RPMI7951 (cell line): ENCODE measurements around the gene CLDN9. TPM values are rescaled to one million over a fixed set of nuclear protein-coding genes. Genes with fewer than 3 reads are reported as not detected.
"Not testable (repeated sequence)": the region's sequence is repeated elsewhere in the genome, so short reads cannot be mapped to it uniquely, and the experiment has no call there.

Experiments used
- DNase-seq: peaks from one replicate; pipeline ENCODE4 v3.0.0-alpha.2; 2012; ENCODE audit warnings: low read depth
- total RNA-seq: library from RNA; depleted of rRNA; stranded (reverse); fragments of >200 nt; shearing (Covaris generic); gene quantifications from 2 replicates; pipeline ENCODE4 v1.2.3, GENCODE V29; 2014; rRNA removed

The CLDN9 gene
- total RNA-seq, 1 experiment from 2014 or later, result not detected

- no peak for DNase-seq
Observed at GRCh38 chr16:3054965-3055733, 42.4 kb downstream of the CLDN9 start.

- not testable (repeated sequence) for DNase-seq
Observed at GRCh38 chr16:3055734-3056115, 43.0 kb downstream of the CLDN9 start.

- no peak for DNase-seq
Observed at GRCh38 chr16:3056336-3057180, 43.8 kb downstream of the CLDN9 start.

GRCh38 chr16:3057181-3058138, 44.7 kb downstream of the CLDN9 start:
- no peak for DNase-seq

- DNase-seq, result no peak
Observed at GRCh38 chr16:3058139-3059030, 45.7 kb downstream of the CLDN9 start.

GRCh38 chr16:3059041-3059722, 46.5 kb downstream of the CLDN9 start:
- peak; percentile 87 for DNase-seq

GRCh38 chr16:3059723-3060242, 47.1 kb downstream of the CLDN9 start:
- DNase-seq, result no peak

GRCh38 chr16:3060339-3061127, 47.8 kb downstream of the CLDN9 start:
- DNase-seq, result no peak

- no peak for DNase-seq
Observed at GRCh38 chr16:3062553-3062952, 49.8 kb downstream of the CLDN9 start.

- DNase-seq, result no peak
Observed at GRCh38 chr16:3063625-3064386, 51.1 kb downstream of the CLDN9 start.

Other genes with a start within 250 kb of the CLDN9 start
- 349 and 387 TPM in 2 replicates for gene ELOB, start 235.6 kb upstream of the CLDN9 start, total RNA-seq
- not detected in 2 replicates for gene PRSS33, start 225.4 kb upstream of the CLDN9 start, total RNA-seq
- not detected in 2 replicates for gene PRSS41, start 214.5 kb upstream of the CLDN9 start, total RNA-seq
- not detected in 2 replicates for gene PRSS21, start 195.7 kb upstream of the CLDN9 start, total RNA-seq
- 0.88 and 1.2 TPM in 2 replicates for gene ZG16B, start 182.6 kb upstream of the CLDN9 start, total RNA-seq
- 0.72 and 0.78 TPM in 2 replicates for gene PRSS22, start 154.8 kb upstream of the CLDN9 start, total RNA-seq
- gene FLYWCH2, start 129.7 kb upstream of the CLDN9 start, total RNA-seq, result 70.4 and 91.8 TPM in 2 replicates
- gene FLYWCH1, start 101.0 kb upstream of the CLDN9 start, total RNA-seq, result 7.9 and 13.5 TPM in 2 replicates
- 0.24 and 0.49 TPM in 2 replicates for gene KREMEN2, start 48.6 kb upstream of the CLDN9 start, total RNA-seq
- 9.5 and 11.4 TPM in 2 replicates for gene PAQR4, start 43.6 kb upstream of the CLDN9 start, total RNA-seq
- 27.3 and 33.5 TPM in 2 replicates for gene PKMYT1, start 32.5 kb upstream of the CLDN9 start, total RNA-seq
- not detected in 2 replicates for gene CLDN6, start 5.3 kb downstream of the CLDN9 start, total RNA-seq
- gene TNFRSF12A, start 7.4 kb downstream of the CLDN9 start, total RNA-seq, result 184 and 304 TPM in 2 replicates
- 21.7 and 38.6 TPM in 2 replicates for gene HCFC1R1, start 11.0 kb downstream of the CLDN9 start, total RNA-seq
- gene THOC6, start 11.1 kb downstream of the CLDN9 start, total RNA-seq, result 16.1 and 20.8 TPM in 2 replicates
- 0.36 and 0.68 TPM in 2 replicates for gene BICDL2, start 24.0 kb downstream of the CLDN9 start, total RNA-seq
- gene MMP25, start 33.6 kb downstream of the CLDN9 start, total RNA-seq, result under 0.01 TPM in 1 of 2 replicates, not detected in the other
- 24.9 and 33.1 TPM in 2 replicates for gene IL32, start 52.7 kb downstream of the CLDN9 start, total RNA-seq
- gene ZSCAN10, start 86.4 kb downstream of the CLDN9 start, total RNA-seq, result not detected in 2 replicates
- 8.8 and 9.3 TPM in 2 replicates for gene ZNF205, start 99.7 kb downstream of the CLDN9 start, total RNA-seq
- 1.6 and 2.0 TPM in 2 replicates for gene ZNF213, start 122.1 kb downstream of the CLDN9 start, total RNA-seq
- 0.36 TPM in 1 of 2 replicates, not detected in the other for gene OR1F1, start 175.3 kb downstream of the CLDN9 start, total RNA-seq
- gene ZNF200, start 222.2 kb downstream of the CLDN9 start, total RNA-seq, result 9.8 and 14.9 TPM in 2 replicates
- gene MEFV, start 243.7 kb downstream of the CLDN9 start, total RNA-seq, result 4.3 and 4.8 TPM in 2 replicates